NT2/D1 (cell line): ENCODE data around the gene USP3.

Experiments used
- DNase-seq: peaks from one replicate; pipeline ENCODE4 v3.0.0-alpha.2; 2011; ENCODE audit warnings: low read depth, low spot score
- H3K27me3 ChIP-seq: 2 replicates; pipeline ENCODE4 v1.6.0; 2011; ENCODE audit warnings: mild to moderate bottlenecking; ENCODE audit not compliant: insufficient read length, insufficient read depth
- H3K36me3 ChIP-seq: 2 replicates; pipeline ENCODE4 v1.6.1; 2011; ENCODE audit warnings: mild to moderate bottlenecking, low read length, mixed read lengths; ENCODE audit not compliant: insufficient read depth, insufficient read length
- H3K4me1 ChIP-seq: 2 replicates; pipeline ENCODE4 v1.5.1; 2011; ENCODE audit not compliant: insufficient read depth, insufficient read length
- H3K4me3 ChIP-seq: 2 replicates; pipeline ENCODE4 v1.5.1; 2011; ENCODE audit warnings: low read depth; ENCODE audit not compliant: insufficient read length
- H3K9ac ChIP-seq: 2 replicates; pipeline ENCODE4 v1.6.0; 2011; ENCODE audit warnings: low read depth; ENCODE audit not compliant: insufficient read length
- H3K9me3 ChIP-seq: 2 replicates; pipeline ENCODE4 v1.5.1; 2011; ENCODE audit warnings: mild to moderate bottlenecking, low read length; ENCODE audit not compliant: insufficient read depth
- SUZ12 ChIP-seq: IDR thresholded peaks from 2 replicates; pipeline ENCODE4 v1.6.1; 2011; ENCODE audit not compliant: insufficient read length, insufficient read depth; ENCODE audit errors: extremely low read depth
- YY1 ChIP-seq: IDR thresholded peaks from 2 replicates; pipeline ENCODE4 v1.6.1; 2011; ENCODE audit not compliant: insufficient read length, insufficient read depth
- ZNF274 ChIP-seq: IDR thresholded peaks from 2 replicates; pipeline ENCODE4 v1.6.1; 2011; ENCODE audit warnings: mild to moderate bottlenecking, low read depth, low read length

USP3 gene

DNA sequence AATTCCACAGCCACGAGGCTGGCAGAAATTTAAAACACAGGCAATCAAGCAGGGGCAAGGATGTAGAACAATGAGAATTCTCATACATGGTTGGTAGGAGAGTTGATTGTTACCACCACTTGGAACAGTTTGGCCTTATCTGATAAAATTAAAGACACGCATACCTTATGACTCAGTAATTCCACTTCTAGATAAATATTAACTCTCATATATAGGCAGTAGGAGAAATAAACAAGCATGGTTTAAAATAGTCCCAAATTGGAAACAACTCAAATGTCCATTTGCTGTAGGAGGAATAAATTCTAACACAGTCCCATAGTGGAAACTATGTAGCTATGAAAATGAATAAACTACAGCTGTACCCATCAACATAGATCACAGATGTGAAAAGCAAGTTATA, 42.3 kb upstream of the USP3 start:
- DNase-seq: no peak

DNA sequence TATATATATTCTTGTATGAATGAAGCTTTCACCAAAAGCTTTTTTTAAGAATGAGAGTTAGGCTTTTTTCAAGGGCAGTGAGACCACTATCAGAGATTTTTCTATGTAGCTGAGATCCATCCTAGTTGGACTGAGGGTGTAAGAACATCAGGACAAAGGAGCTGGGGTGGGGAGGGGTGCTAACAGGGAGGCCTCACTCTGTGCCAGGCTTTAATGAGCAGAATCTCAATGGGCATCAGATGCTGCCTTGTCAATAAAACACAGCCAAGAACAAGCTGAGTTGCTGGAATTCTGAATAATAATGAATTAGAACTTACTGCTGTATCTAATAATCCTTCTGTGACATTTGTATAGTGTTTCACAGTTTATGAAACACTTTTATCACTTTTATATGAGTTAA, 41.4 kb upstream of the USP3 start:
- TF ChIP-seq YY1 (no peak), SUZ12 (no peak), ZNF274 (no peak)
- Histone ChIP-seq H3K27me3 (no peaks in the 10 kb centered on the region), H3K4me1 (no peaks in the 10 kb centered on the region), H3K9me3 (peaks cover 23% of the 10 kb centered on the region), H3K4me3 (no peak overlapping the region), H3K9ac (no peak overlapping the region), H3K36me3 (no peaks in the 10 kb centered on the region)
- DNase-seq: no peak

More for the DNA sequence above, 42.3 kb upstream of the USP3 start:
- Histone ChIP-seq H3K4me3 (no peak overlapping the region), H3K27me3 (no peaks in the 10 kb centered on the region), H3K9me3 (peaks cover 26% of the 10 kb centered on the region), H3K4me1 (no peaks in the 10 kb centered on the region), H3K9ac (no peak overlapping the region), H3K36me3 (no peaks in the 10 kb centered on the region)
- TF ChIP-seq SUZ12 (no peak), YY1 (no peak), ZNF274 (no peak)

DNA sequence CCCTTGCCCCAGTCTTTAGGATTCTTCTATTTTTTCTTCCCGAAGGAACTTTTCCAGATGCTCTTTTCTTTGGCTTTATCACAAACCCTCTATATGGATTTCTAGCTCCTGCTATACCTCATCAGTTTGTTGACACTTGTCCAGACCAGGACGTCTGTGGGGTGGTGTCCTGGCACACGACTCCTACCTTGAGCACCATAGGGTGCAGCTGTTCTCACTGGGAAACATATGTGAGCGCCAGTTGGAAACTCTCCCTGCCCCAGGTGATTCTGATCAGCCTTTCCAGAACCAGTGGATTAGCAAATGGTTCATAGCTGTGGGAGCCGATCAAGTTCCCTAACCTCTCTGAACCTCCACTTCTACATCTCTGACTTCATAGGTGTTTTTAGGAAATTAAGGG, 40.6 kb upstream of the USP3 start:
- H3K4me3 ChIP-seq: no peak overlapping the region
- no peak for DNase-seq
- TF ChIP-seq ZNF274 (no peak), SUZ12 (no peak), YY1 (no peak)
- H3K9me3 ChIP-seq: peaks cover 15% of the 10 kb centered on the region; the same call in 1 of the 2 replicates
- H3K27me3 ChIP-seq: no peaks in the 10 kb centered on the region
- H3K4me1 ChIP-seq: no peaks in the 10 kb centered on the region
- H3K9ac ChIP-seq: no peak overlapping the region
- H3K36me3 ChIP-seq: no peaks in the 10 kb centered on the region

DNA sequence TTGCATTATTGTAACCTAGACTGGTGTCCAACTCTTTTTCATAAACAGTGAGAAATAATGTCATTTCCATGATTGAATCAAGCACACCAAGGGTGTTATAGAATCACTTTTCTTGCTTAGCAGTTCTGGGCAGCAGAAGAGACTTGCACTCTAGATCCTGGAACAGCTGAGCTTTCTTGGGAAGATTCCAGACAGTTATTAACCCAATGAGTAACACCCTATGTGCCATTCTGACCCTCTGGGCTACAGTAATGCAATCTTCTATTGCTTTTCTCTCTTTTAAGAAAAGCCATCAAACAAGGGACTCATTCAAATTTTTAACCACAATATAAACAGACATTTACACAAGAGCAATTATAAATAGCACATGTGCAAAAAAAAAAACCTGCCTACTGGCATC, 39.3 kb upstream of the USP3 start:
- no peak overlapping the region for H3K4me3 ChIP-seq
- no peaks in the 10 kb centered on the region for H3K36me3 ChIP-seq
- no peaks in the 10 kb centered on the region for H3K27me3 ChIP-seq
- no peaks in the 10 kb centered on the region for H3K4me1 ChIP-seq
- TF ChIP-seq SUZ12 (no peak), YY1 (no peak), ZNF274 (no peak)
- DNase-seq: no peak
- peaks cover 2% of the 10 kb centered on the region; the same call in 1 of the 2 replicates for H3K9me3 ChIP-seq
- H3K9ac ChIP-seq: no peak overlapping the region

DNA sequence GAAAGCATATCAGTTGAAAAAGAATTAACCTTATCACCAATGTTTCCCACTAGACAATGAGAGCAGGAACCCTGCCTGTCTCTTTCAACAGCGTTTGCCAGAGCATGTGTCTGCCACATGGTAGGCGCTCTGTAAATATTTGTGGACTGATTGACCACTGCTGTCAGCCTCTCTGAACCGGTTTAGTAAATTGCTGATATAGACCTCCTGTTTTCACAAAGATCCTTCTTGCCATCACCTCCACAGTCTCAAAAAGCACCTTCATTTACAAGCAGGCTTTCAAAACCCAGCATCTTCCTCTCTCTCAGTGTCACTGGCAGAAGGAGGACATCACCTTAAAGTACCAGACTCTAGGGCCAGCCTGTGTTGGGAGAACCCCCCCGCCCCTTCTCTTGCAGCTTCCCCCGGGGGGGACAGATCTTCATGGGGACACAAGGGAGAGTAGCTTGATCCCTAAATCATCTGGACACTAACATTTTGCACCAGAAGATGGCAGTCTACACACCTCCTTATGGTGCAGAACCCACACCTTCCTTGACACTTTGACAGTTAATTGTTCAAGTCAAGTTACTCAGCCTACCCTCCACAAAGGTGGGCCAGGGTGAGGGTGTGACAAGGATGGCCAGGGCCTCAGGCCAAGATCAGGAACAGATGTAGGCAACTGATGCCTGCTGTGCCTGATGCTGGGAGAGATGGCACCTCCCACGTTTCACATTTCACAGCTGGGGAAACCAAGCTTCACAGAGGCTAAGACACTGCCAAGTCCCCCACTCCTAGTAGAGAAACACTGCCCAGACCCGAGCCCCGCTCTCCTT, 37.8 kb upstream of the USP3 start:
- peak; percentile 59 for DNase-seq

DNA sequence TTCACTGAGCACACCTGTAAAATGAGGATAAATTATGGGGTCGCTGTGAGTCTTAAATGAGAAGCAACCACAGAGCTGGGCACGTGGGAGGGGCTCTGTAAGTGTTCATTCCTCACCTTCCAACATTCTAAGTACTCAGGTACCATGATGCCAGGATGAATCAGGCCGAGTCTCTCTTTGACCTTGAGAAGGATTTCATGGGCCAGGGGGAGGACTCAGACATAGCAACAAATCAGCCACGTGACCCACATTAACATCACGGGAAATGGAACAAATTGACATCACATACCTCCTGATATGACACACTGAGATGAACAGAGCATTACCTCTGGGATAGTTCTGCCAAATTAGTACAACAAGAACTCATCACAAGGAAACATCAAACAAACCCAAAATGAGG, 35.2 kb upstream of the USP3 start:
- Histone ChIP-seq H3K4me3 (no peak overlapping the region), H3K27me3 (no peaks in the 10 kb centered on the region)

More for the DNA sequence above, 37.8 kb upstream of the USP3 start:
- Histone ChIP-seq H3K9me3 (no peaks in the 10 kb centered on the region), H3K27me3 (no peaks in the 10 kb centered on the region), H3K36me3 (no peaks in the 10 kb centered on the region), H3K4me1 (no peaks in the 10 kb centered on the region), H3K4me3 (no peak overlapping the region), H3K9ac (no peak overlapping the region)
- TF ChIP-seq ZNF274: no peak
- no peak for TF ChIP-seq SUZ12
- TF ChIP-seq YY1: no peak

DNA sequence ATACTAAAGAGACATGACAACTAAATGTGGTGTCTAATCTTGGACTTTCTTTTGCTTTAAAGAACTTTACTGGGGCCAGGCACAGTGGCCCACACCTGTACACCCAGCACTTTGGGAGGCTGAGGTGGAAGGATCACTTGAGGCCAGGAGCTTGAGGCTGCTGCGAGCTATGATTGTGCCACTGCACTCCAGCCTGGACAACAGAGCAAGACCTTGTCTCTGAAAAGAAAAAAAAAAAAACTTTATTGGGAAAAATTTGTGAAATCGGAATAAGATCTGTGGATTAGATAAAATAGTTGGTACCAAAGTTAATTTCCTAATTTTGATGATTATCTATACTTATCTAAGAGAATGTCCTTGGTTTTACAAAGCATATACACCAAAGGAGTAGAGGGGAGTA, 34.4 kb upstream of the USP3 start:
- no peaks in the 10 kb centered on the region for H3K27me3 ChIP-seq
- no peak for TF ChIP-seq YY1
- no peak for TF ChIP-seq ZNF274
- TF ChIP-seq SUZ12: no peak
- DNase-seq: no peak
- H3K9me3 ChIP-seq: no peaks in the 10 kb centered on the region
- no peak overlapping the region for H3K4me3 ChIP-seq
- H3K9ac ChIP-seq: no peak overlapping the region
- H3K36me3 ChIP-seq: no peaks in the 10 kb centered on the region
- peaks cover 4% of the 10 kb centered on the region for H3K4me1 ChIP-seq

More for the DNA sequence above, 35.2 kb upstream of the USP3 start:
- H3K9me3 ChIP-seq: no peaks in the 10 kb centered on the region
- H3K9ac ChIP-seq: no peak overlapping the region
- no peaks in the 10 kb centered on the region for H3K36me3 ChIP-seq
- TF ChIP-seq SUZ12: no peak
- no peak for TF ChIP-seq ZNF274
- TF ChIP-seq YY1: no peak
- DNase-seq: no peak
- peaks cover under 1% of the 10 kb centered on the region for H3K4me1 ChIP-seq
